ENCODE data around the gene DIS3L2.

DIS3L2 gene

GRCh38 chr2:232141591-232141990, 180.1 kb downstream of the DIS3L2 start:
- Histone ChIP-seq H3F3A (ENCODE audit: low read depth) (no peaks in the 10 kb centered on the region), H3K27me3 (ENCODE audit: insufficient read depth, low read length, poor library complexity, severe bottlenecking) (no peaks in the 10 kb centered on the region), H3K4me3 (ENCODE audit: low read length, poor library complexity, severe bottlenecking) (no peak overlapping the region), H3K9ac (ENCODE audit: low read depth, low read length, poor library complexity, severe bottlenecking) (no peak overlapping the region), H3K79me2 (ENCODE audit: insufficient read depth, low read length) (no peaks in the 10 kb centered on the region), H3K9me2 (replicated peaks; ENCODE audit: low read depth, low read length) (no peaks in the 10 kb centered on the region), H4K20me1 (ENCODE audit: insufficient read depth, low read length, poor library complexity, severe bottlenecking) (no peaks in the 10 kb centered on the region), H3K9me3 (ENCODE audit: insufficient read depth, low read depth, low read length) (no peaks in the 10 kb centered on the region), H3K4me2 (ENCODE audit: low read depth, low read length, poor library complexity, severe bottlenecking) (no peak overlapping the region), H2AFZ (ENCODE audit: low read length) (no peak overlapping the region), H3K4me1 (ENCODE audit: insufficient read depth, low read length, poor library complexity, severe bottlenecking) (peaks cover 20% of the 10 kb centered on the region), H3K36me3 (ENCODE audit: insufficient read depth, low read length) (no peaks in the 10 kb centered on the region)
- TF ChIP-seq EZH2phosphoT487 (IDR thresholded peaks at IDR 0.05; ENCODE audit: borderline replicate concordance) = no peak
- TF ChIP-seq CTCF (conservative IDR thresholded peaks at IDR 0.05; ENCODE audit: low read length) = no peak

- H3K4me2 ChIP-seq (ENCODE audit: low read depth, low read length, poor library complexity, severe bottlenecking) = no peak overlapping the region
- no peaks in the 10 kb centered on the region for H3F3A ChIP-seq (ENCODE audit: low read depth)
- H3K4me3 ChIP-seq (ENCODE audit: low read length, poor library complexity, severe bottlenecking) = no peak overlapping the region
- H3K9me2 ChIP-seq (replicated peaks; ENCODE audit: low read depth, low read length) = no peaks in the 10 kb centered on the region
- H3K9me3 ChIP-seq (ENCODE audit: insufficient read depth, low read depth, low read length) = no peaks in the 10 kb centered on the region
- H3K36me3 ChIP-seq (ENCODE audit: insufficient read depth, low read length) = no peaks in the 10 kb centered on the region
- no peak for TF ChIP-seq EZH2phosphoT487 (IDR thresholded peaks at IDR 0.05; ENCODE audit: borderline replicate concordance)
- TF ChIP-seq CTCF (conservative IDR thresholded peaks at IDR 0.05; ENCODE audit: low read length) = peak; percentile 89
- no peak overlapping the region for H2AFZ ChIP-seq (ENCODE audit: low read length)
- H4K20me1 ChIP-seq (ENCODE audit: insufficient read depth, low read length, poor library complexity, severe bottlenecking) = no peaks in the 10 kb centered on the region
- H3K27me3 ChIP-seq (ENCODE audit: insufficient read depth, low read length, poor library complexity, severe bottlenecking) = no peaks in the 10 kb centered on the region
- H3K9ac ChIP-seq (ENCODE audit: low read depth, low read length, poor library complexity, severe bottlenecking) = no peak overlapping the region
- peaks cover 20% of the 10 kb centered on the region for H3K4me1 ChIP-seq (ENCODE audit: insufficient read depth, low read length, poor library complexity, severe bottlenecking)
- no peaks in the 10 kb centered on the region for H3K79me2 ChIP-seq (ENCODE audit: insufficient read depth, low read length)
These were observed 180.5 kb downstream of the DIS3L2 start for GRCh38 chr2:232142049-232142448.

- no peak overlapping the region for H3K4me2 ChIP-seq (ENCODE audit: low read depth, low read length, poor library complexity, severe bottlenecking)
- TF ChIP-seq EZH2phosphoT487 (IDR thresholded peaks at IDR 0.05; ENCODE audit: borderline replicate concordance) (no peak), CTCF (conservative IDR thresholded peaks at IDR 0.05; ENCODE audit: low read length) (no peak)
- H3K4me1 ChIP-seq (ENCODE audit: insufficient read depth, low read length, poor library complexity, severe bottlenecking) = peaks cover 20% of the 10 kb centered on the region
- no peak overlapping the region for H3K4me3 ChIP-seq (ENCODE audit: low read length, poor library complexity, severe bottlenecking)
- H3K9ac ChIP-seq (ENCODE audit: low read depth, low read length, poor library complexity, severe bottlenecking) = no peak overlapping the region
- no peaks in the 10 kb centered on the region for H3F3A ChIP-seq (ENCODE audit: low read depth)
- no peaks in the 10 kb centered on the region for H3K9me2 ChIP-seq (replicated peaks; ENCODE audit: low read depth, low read length)
- no peaks in the 10 kb centered on the region for H4K20me1 ChIP-seq (ENCODE audit: insufficient read depth, low read length, poor library complexity, severe bottlenecking)
- no peak overlapping the region for H2AFZ ChIP-seq (ENCODE audit: low read length)
- no peaks in the 10 kb centered on the region for H3K79me2 ChIP-seq (ENCODE audit: insufficient read depth, low read length)
- H3K36me3 ChIP-seq (ENCODE audit: insufficient read depth, low read length) = no peaks in the 10 kb centered on the region
- H3K9me3 ChIP-seq (ENCODE audit: insufficient read depth, low read depth, low read length) = no peaks in the 10 kb centered on the region
- H3K27me3 ChIP-seq (ENCODE audit: insufficient read depth, low read length, poor library complexity, severe bottlenecking) = no peaks in the 10 kb centered on the region
These were observed 181.0 kb downstream of the DIS3L2 start for GRCh38 chr2:232142502-232142901.
